HCT116 (cell line): ENCODE results near the gene VAV1. TPM values are rescaled to one million over a fixed set of nuclear protein-coding genes. Genes with fewer than 3 reads are reported as not detected.

Experiments used
- ATAC-seq: fragments of 200-7000 bp; cut with Tn5 transposase; 2 replicates; pipeline ENCODE4 v1.9.1; 2020; ENCODE audit warnings: mild to moderate bottlenecking, moderate library complexity
- BruUV-seq: library from RNA; stranded (reverse); fragments of 400-500 nt; replicated peaks from 2 replicates; lab custom pipeline; 2021; lab: Mats Ljungman, UMichigan
- CTCF ChIA-PET: fragments of 300-600 bp; sonication (Branson Sonifier 250); formaldehyde crosslinking; loops from one replicate; lab custom pipeline; 2021; ENCODE audit warnings: antibody characterized with exemption; lab: Charles Lee
- POLR2A ChIA-PET: fragments of 300-600, 350-600 bp; sonication (Branson Sonifier 250); formaldehyde crosslinking; loops from one replicate; lab custom pipeline; 2021; ENCODE audit warnings: antibody characterized with exemption; lab: Charles Lee
- RAD21 ChIA-PET, 2 experiments: fragments of 300-600 bp; sonication (Branson Sonifier 250); formaldehyde crosslinking; loops; one replicate each; lab custom pipeline; 2023; ENCODE audit warnings: low total read pairs in 2 of 2; ENCODE audit not compliant: uncharacterized antibody in 2 of 2, unreplicated experiment in 2 of 2, low non-redundant PET in 1 of 2; lab: Charles Lee
- DNase-seq: peaks from one replicate; pipeline ENCODE4 v3.0.0-alpha.2; 2010; ENCODE audit warnings: low read depth, low spot score
- H2AFZ ChIP-seq: fragments of 200-600 bp; shearing (Covaris generic), sonication (generic); 2 replicates; pipeline ENCODE4 v1.6.1; 2017; ENCODE audit warnings: low read depth, mixed run types, mixed read lengths, antibody characterized with exemption, low read length; ENCODE audit not compliant: poor library complexity, severe bottlenecking
- H3K27ac ChIP-seq: 2 replicates; pipeline ENCODE4 v1.5.1; 2012; ENCODE audit warnings: low read depth, low read length
- H3K27me3 ChIP-seq: fragments of 200-600 bp; sonication (generic); 2 replicates; pipeline ENCODE4 v1.6.1; 2016; ENCODE audit warnings: mixed run types, low read length, mixed read lengths; ENCODE audit not compliant: insufficient read depth
- H3K36me3 ChIP-seq, 2 experiments: fragments of 200-500 bp in 1 of 2; fragments of 200-600 bp in 1 of 2; sonication (Bioruptor generic) in 1 of 2; sonication (generic) in 1 of 2; 2 replicates each; pipeline versions ENCODE4 v1.5.1 to v1.6.1; 2014 to 2016; ENCODE audit warnings: low read length in 2 of 2, inconsistent platforms in 1 of 2, mixed read lengths in 1 of 2, mixed run types in 1 of 2; ENCODE audit not compliant: insufficient read depth in 2 of 2, control insufficient read depth in 1 of 2
- H3K4me1 ChIP-seq, 2 experiments: fragments of 200-600 bp in 1 of 2; sonication (generic) in 1 of 2; 2 replicates each; pipeline versions ENCODE4 v1.5.1 to v1.6.1; 2012 to 2017; ENCODE audit warnings: low read length in 2 of 2, inconsistent platforms in 1 of 2, mild to moderate bottlenecking in 1 of 2, mixed read lengths in 1 of 2, mixed run types in 1 of 2, moderate library complexity in 1 of 2; ENCODE audit not compliant: insufficient read depth in 2 of 2, control insufficient read depth in 1 of 2
- H3K4me2 ChIP-seq: fragments of 200-600 bp; sonication (generic); 2 replicates; pipeline ENCODE4 v1.6.1; 2017; ENCODE audit warnings: mixed run types, low read length, mixed read lengths
- H3K4me3 ChIP-seq, 2 experiments: fragments of 200-600 bp in 1 of 2; sonication (generic) in 1 of 2; replicated peaks in 1 of 2; 2 replicates each; pipeline ENCODE4 v1.5.1; 2011 to 2016; ENCODE audit warnings: low read length in 2 of 2, control low read depth in 1 of 2, low read depth in 1 of 2, mild to moderate bottlenecking in 1 of 2, mixed read lengths in 1 of 2, mixed run types in 1 of 2
- H3K79me2 ChIP-seq: fragments of 200-600 bp; sonication (generic); 2 replicates; pipeline ENCODE4 v1.6.1; 2017; ENCODE audit warnings: mild to moderate bottlenecking, mixed run types, low read length, moderate library complexity, mixed read lengths; ENCODE audit not compliant: insufficient read depth
- H3K9ac ChIP-seq: fragments of 200-600 bp; sonication (generic); 2 replicates; pipeline ENCODE4 v1.6.1; 2016; ENCODE audit warnings: low read length, mixed read lengths
- H3K9me2 ChIP-seq: fragments of 200-600 bp; sonication (generic), shearing (Covaris generic); 2 replicates; pipeline ENCODE4 v1.6.1; 2017; ENCODE audit warnings: mixed run types, mild to moderate bottlenecking, moderate library complexity; ENCODE audit not compliant: insufficient read depth
- H3K9me3 ChIP-seq, 2 experiments: fragments of 200-500 bp in 1 of 2; fragments of 200-600 bp in 1 of 2; sonication (Bioruptor generic) in 1 of 2; sonication (generic) in 1 of 2; 2 replicates each; pipeline ENCODE4 v1.6.1; 2014 to 2017; ENCODE audit warnings: low read length in 2 of 2, mixed read lengths in 2 of 2, inconsistent platforms in 1 of 2, low read depth in 1 of 2, mild to moderate bottlenecking in 1 of 2, mixed run types in 1 of 2, moderate library complexity in 1 of 2; ENCODE audit not compliant: control insufficient read depth in 1 of 2, insufficient read depth in 1 of 2
- H4K20me1 ChIP-seq: fragments of 200-600 bp; sonication (generic), shearing (Covaris generic); 2 replicates; pipeline ENCODE4 v1.6.1; 2017; ENCODE audit warnings: mixed run types, mild to moderate bottlenecking, moderate library complexity; ENCODE audit not compliant: insufficient read depth
- CBX3 ChIP-seq: IDR thresholded peaks from 2 replicates; pipeline ENCODE4 v1.6.1; 2012; ENCODE audit warnings: low read depth
- EGR1 ChIP-seq: IDR thresholded peaks from 2 replicates; pipeline ENCODE4 v1.6.1; 2012; ENCODE audit warnings: low read depth
- EZH2phosphoT487 ChIP-seq: fragments of 200-600 bp; IDR thresholded peaks from 2 replicates; pipeline ENCODE4 v1.6.1; 2018; ENCODE audit warnings: antibody characterized with exemption, borderline replicate concordance
- FOSL1 ChIP-seq: IDR thresholded peaks from 2 replicates; pipeline ENCODE4 v1.6.1; 2012; ENCODE audit warnings: low read depth
- JUND ChIP-seq: IDR thresholded peaks from 2 replicates; pipeline ENCODE4 v1.6.1; 2012
- SIN3A ChIP-seq: IDR thresholded peaks from 2 replicates; pipeline ENCODE4 v1.6.1; 2012; ENCODE audit warnings: low read depth
- SP1 ChIP-seq: IDR thresholded peaks from 2 replicates; pipeline ENCODE4 v1.6.1; 2012; ENCODE audit warnings: low read depth
- SRF ChIP-seq: IDR thresholded peaks from 2 replicates; pipeline ENCODE4 v1.6.1; 2012; ENCODE audit warnings: low read depth
- TCF7L2 ChIP-seq: IDR thresholded peaks from 2 replicates; pipeline ENCODE4 v1.7.0; 2011; ENCODE audit warnings: borderline replicate concordance, inconsistent platforms; ENCODE audit not compliant: insufficient read depth, insufficient read length; ENCODE audit errors: extremely low read depth
- ZBTB33 ChIP-seq: IDR thresholded peaks from 2 replicates; pipeline ENCODE4 v1.6.1; 2011; ENCODE audit warnings: mild to moderate bottlenecking, low read length, moderate library complexity; ENCODE audit not compliant: insufficient replicate concordance; ENCODE audit errors: extremely low read depth
- intact Hi-C: fragments of 100-400 bp; cut with micrococcal nuclease; formaldehyde crosslinking; loops from 2 replicates; pipeline ENCODE4 v1.10.0; 2022
- total RNA-seq: library from RNA; stranded (reverse); gene quantifications from one replicate; pipeline ENCODE4 v1.2.1, GENCODE V29; 2021; ENCODE audit not compliant: unreplicated experiment

VAV1 gene
- total RNA-seq, 1 experiment from 2014 or later: 20.6 TPM

- Histone ChIP-seq H3K27me3 (no peaks in the 10 kb centered on the region), H3K9me3 (no peaks in the 10 kb centered on the region), H3K79me2 (no peaks in the 10 kb centered on the region), H3K9me2 (no peaks in the 10 kb centered on the region), H3K4me3 (no peak overlapping the region), H3K27ac (no peak overlapping the region), H3K36me3 (peaks cover 4 to 7% of the 10 kb centered on the region in 2 experiments; a peak in 3 of 4 replicates), H2AFZ (no peak overlapping the region), H3K4me2 (no peak overlapping the region), H3K4me1 (no peaks in the 10 kb centered on the region), H3K9ac (no peak overlapping the region), H4K20me1 (no peaks in the 10 kb centered on the region)
- CTCF ChIA-PET: no interaction called here
- intact Hi-C loops: no loop called here
- no TSS peak for BruUV-seq
- no peak for DNase-seq
- RAD21 ChIA-PET: no interaction called here
- ATAC-seq: no peak
- POLR2A ChIA-PET: no interaction called here
- TF ChIP-seq SRF: no peak
- TF ChIP-seq CBX3: no peak
- TF ChIP-seq SP1: no peak
- TF ChIP-seq, all 23 proteins: peak for 0
These were observed 63.0 kb downstream of the VAV1 start for GRCh38 chr19:6835501-6835900.

GRCh38 chr19:6837525-6837924 is 65.0 kb downstream of the VAV1 start:
- Histone ChIP-seq H3K27ac (no peak overlapping the region), H3K36me3 (peaks cover 4 to 7% of the 10 kb centered on the region in 2 experiments; a peak in 3 of 4 replicates), H3K79me2 (no peaks in the 10 kb centered on the region), H3K9me3 (no peaks in the 10 kb centered on the region), H3K4me2 (no peak overlapping the region), H3K9me2 (no peaks in the 10 kb centered on the region), H3K4me1 (no peaks in the 10 kb centered on the region), H3K9ac (no peak overlapping the region), H3K27me3 (no peaks in the 10 kb centered on the region), H2AFZ (no peak overlapping the region), H4K20me1 (no peaks in the 10 kb centered on the region), H3K4me3 (no peak overlapping the region)
- DNase-seq (no peak), ATAC-seq (no peak)
- POLR2A ChIA-PET: no interaction called here
- intact Hi-C loops: no loop called here
- CTCF ChIA-PET: no interaction called here
- TF ChIP-seq JUND: no peak
- TF ChIP-seq EGR1: no peak
- no peak for TF ChIP-seq TCF7L2
- TF ChIP-seq ZBTB33: no peak
- TF ChIP-seq EZH2phosphoT487: no peak
- no peak for TF ChIP-seq FOSL1
- no peak for TF ChIP-seq SIN3A
- no peak for TF ChIP-seq SRF
- RAD21 ChIA-PET: no interaction called here
- no TSS peak for BruUV-seq
